GM19463 (cell line): ENCODE results near the gene OASL.

Source experiments
- ATAC-seq: cut with Tn5 transposase; IDR thresholded peaks from one replicate; pipeline ENCODE4 v1.9.1; 2021; ENCODE audit warnings: mild to moderate bottlenecking, moderate library complexity; ENCODE audit not compliant: unreplicated experiment

The OASL gene

DNA sequence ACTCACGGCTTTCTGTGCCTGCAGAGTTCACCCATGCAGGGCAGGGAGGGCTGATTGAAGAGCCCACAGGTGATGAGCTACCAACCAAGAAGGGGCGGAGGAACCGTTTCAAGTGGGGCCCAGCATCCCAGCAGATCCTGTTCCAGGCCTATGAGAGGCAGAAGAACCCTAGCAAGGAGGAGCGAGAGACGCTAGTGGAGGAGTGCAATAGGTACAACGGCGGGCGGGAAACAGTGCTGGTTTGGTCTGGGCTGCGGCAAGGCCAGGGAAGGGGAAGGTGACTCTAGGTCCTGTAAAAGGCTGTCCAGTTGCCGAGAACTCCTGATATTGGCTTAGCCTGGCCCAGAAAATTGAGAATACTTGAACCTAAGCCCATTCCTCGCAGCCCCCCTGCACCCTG is 45.5 kb downstream of the OASL start:
- no peak for ATAC-seq

DNA sequence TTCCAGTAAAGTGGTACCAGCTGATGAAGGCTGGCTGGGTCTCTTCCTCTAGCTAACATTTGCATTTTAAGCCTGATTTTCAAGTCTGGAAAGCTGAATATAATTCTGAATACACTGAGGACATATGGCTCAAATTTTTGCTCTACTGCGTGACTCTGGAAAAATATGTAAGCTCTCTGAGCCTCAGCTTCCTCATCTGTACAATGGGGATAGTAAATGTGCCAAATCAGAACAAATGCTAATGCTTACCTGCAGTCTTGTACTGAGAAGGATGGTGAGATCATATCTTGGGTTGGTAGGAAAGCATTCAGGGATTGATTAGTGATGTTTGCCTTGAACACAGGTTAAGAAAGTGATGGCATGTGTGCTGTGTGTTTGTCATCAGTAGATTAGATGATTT is 46.1 kb downstream of the OASL start:
- ATAC-seq = no peak

DNA sequence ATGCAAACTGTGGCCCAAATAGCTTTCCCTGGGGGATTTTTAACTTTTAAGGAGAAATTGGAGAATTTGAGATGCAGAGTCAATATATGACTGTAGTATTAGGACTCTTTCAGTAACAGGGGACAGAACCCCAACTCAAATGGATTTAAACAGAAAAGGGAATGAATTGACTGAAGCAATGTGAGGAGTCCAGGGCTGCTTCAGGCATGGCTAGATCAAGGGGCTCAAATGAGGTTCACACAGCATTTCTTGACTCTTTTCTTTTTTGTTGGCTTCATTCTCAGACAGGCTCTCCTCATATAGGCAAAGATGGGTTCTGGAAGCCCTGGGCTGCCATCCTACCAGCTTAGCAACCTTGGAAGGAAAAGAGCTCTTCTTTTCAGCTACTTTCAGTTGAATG is 47.1 kb downstream of the OASL start:
- ATAC-seq = no peak

DNA sequence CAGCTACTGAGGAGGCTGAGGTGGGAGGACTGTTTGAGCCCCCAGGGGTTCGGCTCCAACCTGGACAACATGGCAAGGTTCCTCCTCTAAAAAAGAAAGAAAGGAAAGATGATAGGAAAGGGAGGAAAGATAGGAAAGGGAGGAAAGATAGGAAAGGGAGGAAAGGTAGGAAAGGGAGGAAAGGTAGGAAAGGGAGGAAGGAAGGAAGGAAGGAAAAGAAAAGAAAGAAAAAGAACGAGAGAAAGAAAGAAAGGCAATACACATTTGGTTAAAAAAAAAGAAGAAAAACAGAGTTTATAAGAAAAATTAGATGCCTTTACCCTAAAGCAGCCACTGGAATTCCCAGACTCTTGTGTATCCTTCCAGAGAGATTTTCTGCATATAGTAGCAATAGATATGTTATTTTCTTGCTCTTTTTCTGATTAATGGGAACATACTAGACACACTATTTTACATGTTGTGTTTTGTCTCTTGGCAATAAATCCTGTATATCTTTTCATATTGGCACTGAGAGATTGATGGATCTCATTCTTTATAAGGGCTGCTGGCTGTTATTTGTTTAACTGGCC is 48.5 kb downstream of the OASL start:
- no peak for ATAC-seq

DNA sequence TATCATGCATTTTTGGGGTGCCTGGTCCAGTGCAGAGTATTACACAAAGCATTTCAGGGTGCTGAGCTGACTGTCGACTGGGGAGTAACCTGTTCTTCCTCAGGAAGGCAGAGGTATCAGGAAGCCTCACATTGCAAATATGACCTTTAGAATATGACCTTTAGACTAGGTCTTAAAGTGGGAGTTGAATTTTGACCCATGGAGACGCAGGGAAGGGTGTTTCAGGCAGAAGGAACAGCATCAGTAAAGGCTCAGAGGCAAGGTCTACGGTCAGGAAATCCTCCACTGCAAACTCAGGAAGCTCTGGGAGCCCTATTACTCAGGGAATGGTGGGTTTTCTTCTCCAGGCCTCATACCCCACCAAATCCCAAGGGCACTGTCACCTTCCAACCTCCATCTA is 49.4 kb downstream of the OASL start:
- no peak for ATAC-seq

DNA sequence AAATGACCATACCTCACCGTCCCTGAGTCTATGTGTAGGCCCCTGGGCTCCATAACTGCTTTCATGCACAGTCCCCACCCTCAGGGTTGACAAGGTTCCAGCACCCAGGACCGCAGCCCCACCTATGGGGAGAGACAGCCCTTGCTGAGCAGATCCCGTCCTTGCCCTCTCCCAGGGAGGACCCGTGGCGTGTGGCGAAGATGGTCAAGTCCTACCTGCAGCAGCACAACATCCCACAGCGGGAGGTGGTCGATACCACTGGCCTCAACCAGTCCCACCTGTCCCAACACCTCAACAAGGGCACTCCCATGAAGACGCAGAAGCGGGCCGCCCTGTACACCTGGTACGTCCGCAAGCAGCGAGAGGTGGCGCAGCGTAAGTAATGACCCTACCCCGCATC is 50.4 kb downstream of the OASL start:
- no peak for ATAC-seq

DNA sequence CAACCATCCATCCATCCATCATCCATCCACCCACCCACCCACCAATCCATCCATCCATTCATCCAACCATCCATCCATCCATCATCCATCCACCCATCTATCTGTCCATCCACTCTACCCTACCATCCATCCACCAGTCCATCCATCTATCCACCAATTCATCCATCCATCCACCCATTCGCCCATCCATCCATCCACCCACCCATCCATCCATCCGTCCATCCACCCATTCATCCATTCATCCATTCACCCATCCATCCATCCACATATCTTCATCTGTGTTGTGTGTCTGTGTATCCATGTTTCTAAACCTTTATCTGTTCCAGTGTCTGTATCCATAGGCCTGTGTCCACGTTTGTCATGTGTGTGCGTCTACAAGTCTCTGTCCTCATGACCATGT is 50.8 kb downstream of the OASL start:
- ATAC-seq = no peak

DNA sequence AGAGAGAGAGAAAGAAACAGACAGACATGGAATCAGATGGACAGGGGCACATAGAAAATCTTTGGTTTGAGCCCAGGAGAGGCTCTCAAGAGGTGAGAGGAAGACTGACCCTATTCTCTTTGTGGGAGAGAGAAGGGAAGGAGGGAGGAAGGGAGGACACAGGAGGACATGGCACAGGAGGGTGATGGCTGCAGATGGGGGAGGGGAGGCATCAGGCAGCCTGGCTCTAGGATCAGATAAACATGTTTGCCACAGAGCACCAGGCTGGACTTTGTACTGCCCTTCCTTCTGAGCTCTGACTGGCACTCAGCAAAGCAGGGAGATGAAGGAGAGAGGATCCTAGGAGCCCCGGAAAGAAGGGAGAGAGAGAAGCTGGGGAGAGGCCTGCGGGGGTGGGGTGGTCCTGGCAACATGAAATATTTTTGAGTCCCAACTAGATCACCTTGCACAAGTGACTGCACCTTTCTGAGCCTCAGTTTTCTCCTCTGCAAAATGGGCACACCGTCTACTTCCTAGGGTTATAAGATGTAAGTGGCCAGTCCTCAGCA is 54.6 kb downstream of the OASL start:
- no peak for ATAC-seq

DNA sequence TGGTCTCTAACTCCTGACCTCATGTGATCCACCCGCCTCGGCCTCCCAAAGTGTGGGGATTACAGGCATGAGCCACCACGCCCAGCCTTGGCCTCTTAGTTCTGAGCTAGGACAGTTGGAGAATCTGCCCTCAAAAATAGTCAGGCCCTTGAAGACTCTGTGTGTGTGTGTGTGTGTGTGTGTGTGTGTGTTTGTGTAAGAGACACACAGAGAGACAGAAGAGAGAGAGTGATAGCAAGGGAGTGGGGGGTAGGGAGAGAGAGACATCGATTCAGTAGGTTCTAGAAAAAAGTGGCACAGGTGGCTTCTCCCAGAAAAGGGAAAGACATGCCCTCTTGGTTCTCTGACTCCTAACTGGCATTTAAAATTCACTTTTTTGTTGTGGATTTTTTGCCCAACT is 55.3 kb downstream of the OASL start:
- no peak for ATAC-seq

DNA sequence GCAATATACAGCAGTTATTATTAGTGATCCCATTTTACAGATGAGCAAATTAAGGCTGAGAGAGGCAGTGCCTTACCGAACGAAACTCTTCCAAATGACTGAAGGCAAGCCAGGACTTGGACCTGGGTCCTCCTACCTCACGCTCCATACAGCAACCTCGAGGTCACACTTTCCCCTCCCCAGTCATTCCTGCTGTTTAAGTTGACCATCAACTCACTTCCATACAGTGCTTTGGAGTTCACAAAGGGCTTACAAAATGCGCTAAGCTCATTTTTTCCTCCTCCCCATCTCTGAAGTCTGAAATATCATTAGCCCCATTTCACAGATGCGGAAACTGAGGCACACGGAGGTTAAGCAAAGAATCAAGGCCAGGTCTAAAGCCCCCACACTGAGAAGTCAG is 56.4 kb downstream of the OASL start:
- ATAC-seq = no peak

DNA sequence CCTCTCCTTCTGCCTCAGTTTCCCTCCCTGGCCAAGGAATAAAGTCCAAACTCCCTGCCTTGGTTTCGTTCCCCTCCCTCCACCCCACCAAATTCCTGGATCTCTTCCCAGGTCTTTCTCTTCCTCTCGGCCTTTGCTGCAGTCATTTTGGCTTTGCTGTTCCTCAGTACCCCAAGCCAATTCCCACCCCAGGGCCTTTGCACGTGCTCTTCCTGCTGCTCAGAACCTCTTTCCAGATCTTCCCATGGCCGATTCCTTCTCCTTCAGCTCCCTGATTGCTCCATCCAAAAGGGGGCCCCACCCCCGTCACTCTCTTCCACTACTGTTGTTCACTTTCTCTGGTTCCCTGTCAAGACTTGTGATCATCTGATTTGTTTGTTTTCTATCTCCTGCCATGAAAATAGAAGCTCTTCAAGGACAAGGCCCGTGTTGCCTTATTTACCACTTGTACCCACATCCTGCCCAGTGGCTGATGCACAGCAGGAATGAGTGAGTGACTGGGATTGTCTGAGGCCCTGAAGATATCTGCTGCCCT is 57.6 kb downstream of the OASL start:
- no peak for ATAC-seq

DNA sequence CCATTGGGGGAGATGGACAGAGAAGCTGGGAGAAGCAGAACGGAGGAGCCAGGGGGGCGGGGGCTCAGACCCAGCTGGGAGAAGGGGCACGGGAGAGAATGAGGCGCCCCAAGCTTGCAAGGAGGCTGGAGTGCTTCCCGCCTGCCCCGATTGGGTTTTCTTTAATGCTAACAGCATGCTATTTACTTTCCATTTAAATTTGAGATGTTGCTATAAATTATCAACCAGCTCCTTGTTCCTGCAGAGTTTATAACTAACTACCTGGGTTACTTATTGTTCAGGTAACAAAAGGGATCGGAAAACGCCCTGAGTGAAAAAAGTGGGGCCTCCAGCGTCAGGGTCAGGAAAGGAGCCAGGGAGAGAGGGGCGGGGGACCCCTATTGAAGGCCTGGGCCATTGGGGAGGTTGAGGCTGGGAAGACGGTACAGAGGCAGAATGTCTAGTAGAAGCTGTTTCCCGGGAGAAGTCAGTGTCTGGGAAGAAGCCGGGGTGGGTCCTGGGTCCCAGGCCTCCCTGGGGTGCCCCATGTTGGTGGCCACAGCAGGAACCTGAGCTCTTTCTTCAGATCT is 58.2 kb downstream of the OASL start:
- no peak for ATAC-seq

DNA sequence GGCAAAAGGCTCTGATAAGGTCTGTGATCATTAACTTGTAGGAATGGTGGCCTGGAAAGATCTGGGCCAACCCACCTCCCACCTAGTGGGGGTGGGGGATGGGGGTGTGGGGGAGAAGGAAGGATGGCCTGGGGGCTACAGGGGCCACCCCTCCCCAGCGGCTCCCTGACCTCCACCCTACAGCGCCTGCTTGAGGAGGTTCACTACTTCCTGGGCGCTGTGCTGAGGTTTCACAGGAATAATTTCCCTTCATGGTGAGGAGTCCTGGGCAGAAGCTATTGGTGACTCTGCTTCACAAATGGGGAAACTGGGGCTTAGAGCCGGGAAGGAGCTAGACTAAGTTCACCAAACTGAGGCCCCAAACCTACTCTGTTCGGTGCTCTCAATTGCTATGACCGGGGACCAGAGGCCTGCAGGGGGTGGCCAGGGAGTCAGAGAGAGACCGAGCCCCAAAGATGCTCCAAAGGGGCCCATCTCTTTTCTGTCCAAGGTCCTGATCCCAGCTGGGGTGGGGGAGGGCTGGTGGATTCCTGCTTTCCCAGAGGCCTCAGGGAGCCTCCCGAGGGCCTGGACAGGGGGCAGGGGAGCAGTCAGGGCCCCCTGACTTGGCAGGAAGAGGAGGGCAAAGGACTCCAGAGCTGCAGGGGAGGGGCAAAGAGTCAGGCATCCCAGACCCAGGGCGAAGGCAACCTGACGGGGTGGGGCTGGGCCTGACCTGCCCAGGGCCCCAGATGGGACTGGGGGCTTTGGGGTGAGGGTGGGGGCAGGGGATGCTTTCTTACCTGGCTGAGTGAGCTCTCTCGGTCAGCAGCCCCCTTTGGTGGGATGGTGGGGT is 59.0 kb downstream of the OASL start:
- no peak for ATAC-seq

DNA sequence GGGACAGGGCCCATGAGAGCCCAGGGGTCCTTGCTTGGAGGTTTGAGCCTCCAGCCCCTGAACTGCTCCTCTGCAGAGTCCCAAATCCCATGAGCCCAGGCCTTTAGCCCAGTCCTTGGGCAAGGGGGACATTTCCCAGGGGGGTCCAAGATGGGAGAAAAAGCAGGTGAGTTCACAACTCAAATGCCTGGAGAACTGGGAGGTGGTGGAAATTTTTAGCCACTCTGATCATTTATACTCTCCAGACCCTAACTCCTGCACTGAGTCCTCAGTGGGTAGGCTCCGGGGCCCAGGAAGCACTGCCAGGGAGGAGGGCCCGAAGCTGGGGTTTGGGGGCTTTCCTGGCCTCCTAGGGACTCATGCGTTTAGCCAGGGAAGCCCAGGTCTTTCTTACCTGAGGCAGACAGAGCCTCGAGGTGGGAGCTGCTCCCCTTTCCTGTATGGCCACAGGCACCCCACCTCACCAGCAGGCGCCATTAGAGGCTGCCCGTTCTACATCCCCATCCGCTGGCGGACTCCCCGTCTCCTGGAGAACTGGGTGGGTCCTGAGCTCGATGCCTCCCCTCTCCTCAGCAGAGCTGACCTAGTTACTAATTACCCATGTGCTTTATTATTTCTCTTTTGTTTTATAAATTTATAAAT is 59.7 kb downstream of the OASL start:
- ATAC-seq = no peak

DNA sequence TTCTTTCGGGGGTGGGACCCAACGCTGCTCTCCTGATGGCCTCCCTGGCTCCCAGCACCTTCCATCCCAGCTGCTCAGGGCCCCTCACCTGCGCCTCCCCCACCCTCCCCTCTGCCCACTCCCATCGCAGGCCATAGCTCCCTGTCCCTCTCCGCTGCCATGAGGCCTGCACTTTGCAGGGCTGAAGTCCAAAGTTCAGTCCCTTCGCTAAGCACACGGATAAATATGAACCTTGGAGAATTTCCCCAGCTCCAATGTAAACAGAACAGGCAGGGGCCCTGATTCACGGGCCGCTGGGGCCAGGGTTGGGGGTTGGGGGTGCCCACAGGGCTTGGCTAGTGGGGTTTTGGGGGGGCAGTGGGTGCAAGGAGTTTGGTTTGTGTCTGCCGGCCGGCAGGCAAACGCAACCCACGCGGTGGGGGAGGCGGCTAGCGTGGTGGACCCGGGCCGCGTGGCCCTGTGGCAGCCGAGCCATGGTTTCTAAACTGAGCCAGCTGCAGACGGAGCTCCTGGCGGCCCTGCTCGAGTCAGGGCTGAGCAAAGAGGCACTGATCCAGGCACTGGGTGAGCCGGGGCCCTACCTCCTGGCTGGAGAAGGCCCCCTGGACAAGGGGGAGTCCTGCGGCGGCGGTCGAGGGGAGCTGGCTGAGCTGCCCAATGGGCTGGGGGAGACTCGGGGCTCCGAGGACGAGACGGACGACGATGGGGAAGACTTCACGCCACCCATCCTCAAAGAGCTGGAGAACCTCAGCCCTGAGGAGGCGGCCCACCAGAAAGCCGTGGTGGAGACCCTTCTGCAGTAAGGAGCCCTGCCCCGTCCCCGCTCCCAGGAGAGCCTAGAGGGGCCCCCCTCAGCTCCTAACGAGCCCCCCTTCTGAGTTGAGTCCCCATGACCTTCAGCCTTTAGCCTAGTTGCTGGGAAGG is 60.5 kb downstream of the OASL start, which contains the start of gene HNF1A:
TSS of gene HNF1A (plus strand) at position 248 of the 924 bp plus-strand sequence. CDS start at position 474, 226 bp downstream.
- no peak for ATAC-seq

DNA sequence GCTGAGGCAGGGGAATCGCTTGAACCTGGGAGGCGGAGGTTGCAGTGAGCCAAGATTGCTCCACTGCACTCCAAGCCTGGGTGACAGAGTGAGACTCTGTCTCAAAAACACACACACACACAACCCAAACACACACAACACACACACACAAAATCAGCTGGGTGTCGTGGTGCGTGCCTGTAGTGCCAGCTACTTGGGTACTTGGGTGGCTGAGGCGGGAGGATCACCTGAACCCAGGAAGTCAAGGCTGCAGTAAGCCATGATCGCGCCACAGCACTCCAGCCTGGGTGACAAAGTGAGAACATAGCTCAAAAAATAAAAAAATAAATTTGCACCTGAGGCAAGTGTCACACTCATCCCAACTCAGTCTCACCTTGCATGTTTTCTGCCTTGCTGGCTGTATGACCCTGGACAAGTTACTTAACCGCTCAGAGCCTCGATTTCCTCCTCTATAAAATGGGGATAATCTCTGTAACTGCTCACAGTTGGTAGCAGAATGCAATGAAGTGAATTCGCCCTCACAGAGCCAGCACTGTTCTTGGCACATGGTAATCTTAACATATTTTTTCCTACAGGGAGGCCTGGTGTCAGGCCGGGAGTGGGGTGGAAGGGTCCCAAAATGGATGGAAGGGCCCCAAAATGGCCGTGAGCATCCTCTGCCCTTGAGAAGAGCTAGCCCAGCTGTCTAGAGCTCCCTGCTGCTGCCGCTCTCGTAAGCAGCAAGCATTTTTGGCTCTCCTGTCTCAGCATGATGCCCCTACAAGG is 61.3 kb downstream of the OASL start:
- ATAC-seq = no peak

DNA sequence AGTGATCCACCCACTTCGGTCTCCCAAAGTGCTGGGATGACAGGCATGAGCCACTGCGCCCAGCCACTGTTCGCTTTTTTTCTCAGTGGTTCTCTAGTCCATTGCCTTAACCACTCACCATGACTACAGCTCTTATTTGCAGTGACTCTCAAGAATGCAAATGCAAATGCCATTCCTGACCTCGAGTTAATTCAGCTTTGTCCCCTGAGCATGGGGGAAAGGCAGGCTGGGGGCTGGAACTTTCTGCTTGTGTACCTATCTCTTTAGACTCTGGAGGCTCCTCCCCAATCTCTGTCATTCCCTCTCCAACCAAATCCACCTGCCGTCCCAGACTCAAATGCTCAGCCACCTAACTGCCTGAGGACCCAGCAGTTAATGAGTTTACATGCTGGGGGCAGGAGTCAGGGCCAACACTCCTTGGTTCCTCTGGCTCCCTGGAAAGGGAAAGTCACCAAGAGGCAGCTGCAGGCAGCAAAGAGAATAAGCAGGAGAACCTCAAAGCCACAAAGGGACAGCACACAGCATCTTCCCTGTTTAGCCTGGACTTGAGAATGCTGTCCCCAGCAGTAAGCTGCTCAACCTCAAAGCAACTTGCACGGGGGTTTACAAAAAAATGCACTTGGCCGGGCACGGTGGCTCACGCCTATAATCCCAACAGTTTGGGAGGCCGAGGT is 66.0 kb downstream of the OASL start:
- no peak for ATAC-seq

DNA sequence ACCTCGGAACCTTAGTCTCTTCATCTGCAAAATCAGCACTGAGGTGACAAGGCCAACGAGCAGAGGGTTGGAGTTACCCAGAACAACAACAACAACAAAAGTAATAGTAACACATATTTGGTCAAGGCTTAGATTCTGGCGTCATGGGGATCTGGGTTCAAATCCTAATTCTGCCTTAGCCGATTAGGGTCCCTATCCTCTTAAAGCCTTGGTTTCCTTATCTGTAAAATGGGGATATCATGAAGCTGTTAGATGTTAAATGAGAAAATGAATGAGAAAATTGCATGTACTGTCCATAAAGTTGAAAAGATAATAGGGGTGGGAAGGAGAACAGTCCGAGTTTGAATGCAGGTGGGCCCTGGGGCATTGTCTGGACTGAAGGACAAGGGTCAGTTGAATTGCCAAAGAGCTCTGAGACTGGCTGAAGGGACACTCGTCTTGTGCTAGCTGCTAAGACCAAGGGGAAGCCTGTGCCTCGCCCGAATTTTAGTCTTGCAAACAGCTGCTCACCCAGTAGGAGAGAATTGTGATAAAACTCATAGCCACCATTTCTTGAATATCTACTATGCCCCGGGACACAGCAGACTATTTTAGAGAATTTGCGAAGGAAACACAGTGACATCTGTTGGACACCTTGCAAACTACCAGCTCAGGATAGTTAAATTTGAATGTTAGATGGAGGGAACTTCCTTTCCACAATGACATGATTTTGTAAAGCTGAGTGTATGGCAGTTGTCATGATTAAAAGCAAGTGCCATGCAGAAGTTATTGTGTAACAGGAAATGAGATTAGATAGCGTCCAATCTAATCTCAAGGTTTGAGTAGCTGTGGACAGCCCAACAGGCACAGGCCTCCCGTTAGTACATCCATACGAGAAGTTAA is 67.5 kb downstream of the OASL start:
- ATAC-seq = no peak
